H1 (cell line): ENCODE results near the gene GAS7. TPM values are rescaled to one million over a fixed set of nuclear protein-coding genes. Genes with fewer than 3 reads are reported as not detected.

Experiments
- ASH2L ChIP-seq: fragments of 200-600, 300-600 bp; sonication (generic); IDR thresholded peaks from one replicate; pipeline ENCODE4 v1.7.1; 2017; ENCODE audit warnings: low read length
- TBP ChIP-seq: IDR thresholded peaks from 2 replicates; pipeline ENCODE4 v1.6.1; 2011; ENCODE audit warnings: low read depth, low read length, improper control_type of control experiment
- polyA plus RNA-seq, 7 experiments: library from polyadenylated mRNA; depleted of rRNA in 3 of 7; stranded (reverse) in 5 of 7; unstranded in 2 of 7; fragments of >200 nt in 5 of 7; fragments of 200-250 nt in 2 of 7; gene quantifications; 1 replicate in 5 of 7; 2 replicates in 1 of 7; 4 replicates in 1 of 7; pipeline versions ENCODE4 v1.2.1 to v1.2.3, GENCODE V29; 2011 to 2013; ENCODE audit warnings: missing spikeins in 2 of 7, mixed read lengths in 2 of 7
- total RNA-seq: library from RNA; stranded (reverse); fragmentation: NEBNext Ultra II Directional; extraction: Animal tissue kit (Norgen Biotek cat#: 25700); gene quantifications from 2 replicates; pipeline ENCODE4 v1.2.1, GENCODE V29; 2021
- TF ChIP-seq, protein P1 (sequence below): IDR thresholded peaks from 2 replicates; pipeline ENCODE4 v1.6.1; 2011; ENCODE audit warnings: low read depth, mild to moderate bottlenecking, low read length; ENCODE audit not compliant: insufficient read depth

Gene GAS7
- total and polyA plus RNA-seq, 2 of the 8 experiments (the other 6 are each of a cell fraction or from before 2014, with no cell fraction given), result 5.0 to 14.5 TPM

- TF ChIP-seq, protein P1, sequence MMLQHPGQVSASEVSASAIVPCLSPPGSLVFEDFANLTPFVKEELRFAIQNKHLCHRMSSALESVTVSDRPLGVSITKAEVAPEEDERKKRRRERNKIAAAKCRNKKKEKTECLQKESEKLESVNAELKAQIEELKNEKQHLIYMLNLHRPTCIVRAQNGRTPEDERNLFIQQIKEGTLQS, result no peak
- TF ChIP-seq ASH2L (no peak), TBP (no peak)
Observed at GRCh38 chr17:10162096-10162495, 36.3 kb downstream of the GAS7 start (continued).
